ENCODE data around the gene DRAM1.
A peak's percentile ranks its signal among the peaks of the same experiment; 100 is the strongest.
"Not testable (repeated sequence)": the region's sequence is repeated elsewhere in the genome, so short reads cannot be mapped to it uniquely, and the experiment has no call there.

Gene DRAM1

GRCh38 chr12:101852998-101853397 lies 24.4 kb upstream of the DRAM1 start:
- Mint-ChIP-seq H3K27me3 (ENCODE audit: low read depth) (no peaks in the 10 kb centered on the region), H3K36me3 (ENCODE audit: low read depth) (peaks cover 7% of the 10 kb centered on the region), H3K9me3 (peaks cover 8% of the 10 kb centered on the region), H3K4me3 (no peak overlapping the region), H3K4me1 (ENCODE audit: low read depth) (peaks cover 14% of the 10 kb centered on the region), H3K27ac (no peak overlapping the region)

GRCh38 chr12:101854747-101855146 lies 22.6 kb upstream of the DRAM1 start:
- Mint-ChIP-seq H3K4me3 (no peak overlapping the region), H3K9me3 (peaks cover 8% of the 10 kb centered on the region), H3K27me3 (ENCODE audit: low read depth) (no peaks in the 10 kb centered on the region), H3K4me1 (ENCODE audit: low read depth) (peaks cover 17% of the 10 kb centered on the region), H3K36me3 (ENCODE audit: low read depth) (peaks cover 7% of the 10 kb centered on the region), H3K27ac (no peak overlapping the region)

GRCh38 chr12:101855364-101855884 lies 22.0 kb upstream of the DRAM1 start:
- H3K4me3 Mint-ChIP-seq: no peak overlapping the region
- peaks cover 22% of the 10 kb centered on the region for H3K4me1 Mint-ChIP-seq (ENCODE audit: low read depth)
- H3K27me3 Mint-ChIP-seq (ENCODE audit: low read depth): no peaks in the 10 kb centered on the region
- H3K36me3 Mint-ChIP-seq (ENCODE audit: low read depth): peaks cover 7% of the 10 kb centered on the region
- H3K9me3 Mint-ChIP-seq: peaks cover 8% of the 10 kb centered on the region
- no peak overlapping the region for H3K27ac Mint-ChIP-seq

- Mint-ChIP-seq H3K36me3 (ENCODE audit: low read depth) (peaks cover 7% of the 10 kb centered on the region), H3K4me3 (no peak overlapping the region), H3K4me1 (ENCODE audit: low read depth) (peaks cover 26% of the 10 kb centered on the region), H3K9me3 (peaks cover 8% of the 10 kb centered on the region), H3K27me3 (ENCODE audit: low read depth) (no peaks in the 10 kb centered on the region), H3K27ac (no peak overlapping the region)
Observed at GRCh38 chr12:101855976-101856375, 21.4 kb upstream of the DRAM1 start.

GRCh38 chr12:101856614-101857013 lies 20.8 kb upstream of the DRAM1 start:
- not testable (repeated sequence) for H3K4me3 Mint-ChIP-seq; H3K27ac Mint-ChIP-seq; H3K27me3 Mint-ChIP-seq (ENCODE audit: low read depth); H3K9me3 Mint-ChIP-seq; H3K36me3 Mint-ChIP-seq (ENCODE audit: low read depth)
- peaks cover 28% of the 10 kb centered on the region for H3K4me1 Mint-ChIP-seq (ENCODE audit: low read depth)

- H3K36me3 Mint-ChIP-seq (ENCODE audit: low read depth): peaks cover 7% of the 10 kb centered on the region
- no peaks in the 10 kb centered on the region for H3K27me3 Mint-ChIP-seq (ENCODE audit: low read depth)
- H3K4me3 Mint-ChIP-seq: no peak overlapping the region
- H3K27ac Mint-ChIP-seq: no peak overlapping the region
- H3K9me3 Mint-ChIP-seq: peaks cover 8% of the 10 kb centered on the region
- H3K4me1 Mint-ChIP-seq (ENCODE audit: low read depth): peaks cover 28% of the 10 kb centered on the region
Observed at GRCh38 chr12:101857043-101857558, 20.3 kb upstream of the DRAM1 start.

- Mint-ChIP-seq H3K27me3 (ENCODE audit: low read depth) (no peaks in the 10 kb centered on the region), H3K36me3 (ENCODE audit: low read depth) (peaks cover 7% of the 10 kb centered on the region), H3K27ac (no peak overlapping the region), H3K4me1 (ENCODE audit: low read depth) (peaks cover 28% of the 10 kb centered on the region), H3K4me3 (no peak overlapping the region), H3K9me3 (peaks cover 8% of the 10 kb centered on the region)
Observed at GRCh38 chr12:101858361-101858760, 19.0 kb upstream of the DRAM1 start.

GRCh38 chr12:101859664-101860607 lies 17.4 kb upstream of the DRAM1 start:
- Mint-ChIP-seq H3K9me3 (peaks cover 9% of the 10 kb centered on the region), H3K27me3 (ENCODE audit: low read depth) (no peaks in the 10 kb centered on the region), H3K27ac (peak overlapping the region; percentile 1), H3K36me3 (ENCODE audit: low read depth) (peaks cover 8% of the 10 kb centered on the region), H3K4me3 (no peak overlapping the region), H3K4me1 (ENCODE audit: low read depth) (peaks cover 22% of the 10 kb centered on the region)

- not testable (repeated sequence) for H3K27ac Mint-ChIP-seq; H3K36me3 Mint-ChIP-seq (ENCODE audit: low read depth); H3K27me3 Mint-ChIP-seq (ENCODE audit: low read depth); H3K4me3 Mint-ChIP-seq; H3K9me3 Mint-ChIP-seq
- peaks cover 18% of the 10 kb centered on the region for H3K4me1 Mint-ChIP-seq (ENCODE audit: low read depth)
Observed at GRCh38 chr12:101861688-101862087, 15.7 kb upstream of the DRAM1 start.

- Mint-ChIP-seq H3K27me3 (ENCODE audit: low read depth) (no peaks in the 10 kb centered on the region), H3K4me1 (ENCODE audit: low read depth) (peaks cover 18% of the 10 kb centered on the region), H3K36me3 (ENCODE audit: low read depth) (peaks cover 6% of the 10 kb centered on the region), H3K9me3 (peaks cover 7% of the 10 kb centered on the region), H3K27ac (no peak overlapping the region), H3K4me3 (no peak overlapping the region)
Observed at GRCh38 chr12:101862245-101862644, 15.1 kb upstream of the DRAM1 start.

- peaks cover 7% of the 10 kb centered on the region for H3K9me3 Mint-ChIP-seq
- H3K4me3 Mint-ChIP-seq: no peak overlapping the region
- peaks cover 6% of the 10 kb centered on the region for H3K36me3 Mint-ChIP-seq (ENCODE audit: low read depth)
- no peaks in the 10 kb centered on the region for H3K27me3 Mint-ChIP-seq (ENCODE audit: low read depth)
- H3K27ac Mint-ChIP-seq: no peak overlapping the region
- H3K4me1 Mint-ChIP-seq (ENCODE audit: low read depth): peaks cover 18% of the 10 kb centered on the region
Observed at GRCh38 chr12:101863981-101864380, 13.4 kb upstream of the DRAM1 start.

GRCh38 chr12:101866615-101867373 lies 10.6 kb upstream of the DRAM1 start:
- no peak overlapping the region for H3K4me3 Mint-ChIP-seq
- peaks cover 3% of the 10 kb centered on the region for H3K4me1 Mint-ChIP-seq (ENCODE audit: low read depth)
- peaks cover 7% of the 10 kb centered on the region for H3K9me3 Mint-ChIP-seq
- H3K36me3 Mint-ChIP-seq (ENCODE audit: low read depth): peaks cover 6% of the 10 kb centered on the region
- no peaks in the 10 kb centered on the region for H3K27me3 Mint-ChIP-seq (ENCODE audit: low read depth)
- no peak overlapping the region for H3K27ac Mint-ChIP-seq

GRCh38 chr12:101867619-101868018 lies 9.8 kb upstream of the DRAM1 start:
- H3K27ac Mint-ChIP-seq, H3K4me3 Mint-ChIP-seq, H3K9me3 Mint-ChIP-seq: not testable (repeated sequence)

GRCh38 chr12:101870925-101871324 lies 6.5 kb upstream of the DRAM1 start:
- no peak overlapping the region for H3K27ac Mint-ChIP-seq
- no peaks in the 10 kb centered on the region for H3K27me3 Mint-ChIP-seq (ENCODE audit: low read depth)
- H3K9me3 Mint-ChIP-seq: no peaks in the 10 kb centered on the region

More at GRCh38 chr12:101867619-101868018, 9.8 kb upstream of the DRAM1 start:
- H3K27me3 Mint-ChIP-seq (ENCODE audit: low read depth); H3K4me1 Mint-ChIP-seq (ENCODE audit: low read depth); H3K36me3 Mint-ChIP-seq (ENCODE audit: low read depth): not testable (repeated sequence)

More at GRCh38 chr12:101870925-101871324, 6.5 kb upstream of the DRAM1 start:
- Mint-ChIP-seq H3K4me3 (no peak overlapping the region), H3K4me1 (ENCODE audit: low read depth) (peaks cover 1% of the 10 kb centered on the region), H3K36me3 (ENCODE audit: low read depth) (no peaks in the 10 kb centered on the region)

Measured in T-helper 1 cell treated with Interleukin-12 subunit alpha and Interleukin-12 subunit beta and Interleukin-4 antibody, amounts not matched to agents 30 μg/mL and 1 μg/mL, for 36 hours (primary cell).